Kidney (tissue), 14 donors: ENCODE measurements around the gene HEPHL1. TPM values are rescaled to one million over a fixed set of nuclear protein-coding genes. Genes with fewer than 3 reads are reported as not detected.

Source experiments
- DNase-seq, 5 donors: peaks; one replicate each; pipeline ENCODE4 v3.0.0-alpha.2; 2013 to 2020
- FAIRE-seq: peaks from 2 replicates; lab custom pipeline; 2012; peaks lifted over from hg19 to GRCh38; lab: Jason Lieb, UNC
- H3K27ac ChIP-seq, 2 donors: one replicate each; pipeline ENCODE4 v1.7.0; 2013; ENCODE audit warnings: low read depth in 2 of 2, low read length in 2 of 2, inconsistent platforms in 1 of 2
- H3K27me3 ChIP-seq: one replicate; pipeline ENCODE4 v1.7.1; 2013; ENCODE audit warnings: low read length, inconsistent platforms; ENCODE audit not compliant: control insufficient read depth, insufficient read depth
- H3K36me3 ChIP-seq, 3 donors: one replicate each; pipeline versions ENCODE4 v1.7.0 to v1.7.1; 2013; ENCODE audit warnings: low read length in 3 of 3, control low read depth in 1 of 3, inconsistent platforms in 1 of 3; ENCODE audit not compliant: insufficient read depth in 3 of 3, control insufficient read depth in 2 of 3
- H3K4me1 ChIP-seq, 3 donors: one replicate each; pipeline versions ENCODE4 v1.7.0 to v1.7.1; 2013; ENCODE audit warnings: low read length in 3 of 3, inconsistent platforms in 1 of 3, low read depth in 1 of 3; ENCODE audit not compliant: control insufficient read depth in 2 of 3, insufficient read depth in 2 of 3
- H3K4me3 ChIP-seq, 3 donors: one replicate each; pipeline versions ENCODE4 v1.7.0 to v1.8.1; 2013; ENCODE audit warnings: low read length in 3 of 3, control low read depth in 1 of 3, inconsistent platforms in 1 of 3
- H3K9ac ChIP-seq, 3 donors: one replicate each; pipeline versions ENCODE4 v1.7.0 to v1.7.1; 2013; ENCODE audit warnings: low read length in 3 of 3, control low read depth in 1 of 3, inconsistent platforms in 1 of 3
- H3K9me3 ChIP-seq, 3 donors: one replicate each; pipeline versions ENCODE4 v1.7.0 to v1.7.1; 2013; ENCODE audit warnings: low read length in 3 of 3, control low read depth in 1 of 3, inconsistent platforms in 1 of 3; ENCODE audit not compliant: control insufficient read depth in 2 of 3, insufficient read depth in 1 of 3
- intact Hi-C: fragments of 100-400 bp; cut with DNase I; formaldehyde crosslinking; loops from one replicate; pipeline ENCODE4 v1.11.1; 2022
- polyA plus RNA-seq: library from polyadenylated mRNA; stranded (reverse); fragments of 350-450 nt; fragmentation: Illumina TruSeq; extraction: RNeasy Lipid Tissue Mini Kit (QIAGEN cat#74804); gene quantifications from one replicate; pipeline ENCODE4 v1.2.3, GENCODE V29; 2014; ENCODE audit warnings: low read depth, low replicate concordance; ENCODE audit not compliant: insufficient read depth
- total RNA-seq: library from RNA; stranded (reverse); fragmentation: NEBNext Ultra II Directional; extraction: Animal tissue kit (Norgen Biotek cat#: 25700); gene quantifications from one replicate; pipeline ENCODE4 v1.2.1, GENCODE V29; 2021
- TF ChIP-seq, protein P1 (sequence below): IDR thresholded peaks from 3 replicates; pipeline ENCODE4 v1.5.1; 2012; ENCODE audit warnings: mild to moderate bottlenecking, moderate library complexity, borderline replicate concordance; ENCODE audit not compliant: insufficient read depth; ENCODE audit errors: extremely low read depth
- donor health status: control.
- donor health status: control.
- donor health status: control.
- donor health status: control.
- donor health status: control.
- donor health status: DM: yes; HTN: yes; CAD: no.
- donor health status: Normal renal cell carcinoma (clear cell type).

Gene HEPHL1
- total and polyA plus RNA-seq, 2 donors from 2014 or later: not detected

DNA sequence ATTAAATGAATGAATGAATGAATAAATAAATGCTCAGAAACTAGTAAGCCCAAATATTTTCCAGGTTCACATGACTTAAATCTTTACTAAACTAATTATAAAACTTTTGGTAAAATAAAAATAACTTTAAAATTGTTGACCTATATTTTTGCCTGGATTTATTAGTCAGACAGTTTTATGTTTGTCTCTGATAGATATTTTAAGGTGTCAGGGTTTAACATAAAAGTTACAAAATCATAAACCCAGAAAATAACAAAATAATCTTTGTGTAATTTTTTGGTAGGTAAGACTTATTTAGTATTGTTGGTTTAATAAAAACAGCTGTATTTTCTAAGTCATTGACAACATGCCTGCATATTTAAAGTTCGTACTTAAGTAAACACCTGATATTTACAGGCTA is 27.4 kb upstream of the HEPHL1 start:
- Histone ChIP-seq H3K4me1 (no peaks in the 10 kb centered on the region), H3K27ac (no peak overlapping the region), H3K9me3 (peaks cover 0 to 4% (median 0%) of the 10 kb centered on the region in 3 donors), H3K27me3 (no peaks in the 10 kb centered on the region), H3K36me3 (no peaks in the 10 kb centered on the region), H3K9ac (no peak overlapping the region), H3K4me3 (no peak overlapping the region)
- no peak for DNase-seq
- peak; percentile 23 for FAIRE-seq
- TF ChIP-seq, protein P1, sequence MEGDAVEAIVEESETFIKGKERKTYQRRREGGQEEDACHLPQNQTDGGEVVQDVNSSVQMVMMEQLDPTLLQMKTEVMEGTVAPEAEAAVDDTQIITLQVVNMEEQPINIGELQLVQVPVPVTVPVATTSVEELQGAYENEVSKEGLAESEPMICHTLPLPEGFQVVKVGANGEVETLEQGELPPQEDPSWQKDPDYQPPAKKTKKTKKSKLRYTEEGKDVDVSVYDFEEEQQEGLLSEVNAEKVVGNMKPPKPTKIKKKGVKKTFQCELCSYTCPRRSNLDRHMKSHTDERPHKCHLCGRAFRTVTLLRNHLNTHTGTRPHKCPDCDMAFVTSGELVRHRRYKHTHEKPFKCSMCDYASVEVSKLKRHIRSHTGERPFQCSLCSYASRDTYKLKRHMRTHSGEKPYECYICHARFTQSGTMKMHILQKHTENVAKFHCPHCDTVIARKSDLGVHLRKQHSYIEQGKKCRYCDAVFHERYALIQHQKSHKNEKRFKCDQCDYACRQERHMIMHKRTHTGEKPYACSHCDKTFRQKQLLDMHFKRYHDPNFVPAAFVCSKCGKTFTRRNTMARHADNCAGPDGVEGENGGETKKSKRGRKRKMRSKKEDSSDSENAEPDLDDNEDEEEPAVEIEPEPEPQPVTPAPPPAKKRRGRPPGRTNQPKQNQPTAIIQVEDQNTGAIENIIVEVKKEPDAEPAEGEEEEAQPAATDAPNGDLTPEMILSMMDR: no peak
- intact Hi-C loops: no loop called here

DNA sequence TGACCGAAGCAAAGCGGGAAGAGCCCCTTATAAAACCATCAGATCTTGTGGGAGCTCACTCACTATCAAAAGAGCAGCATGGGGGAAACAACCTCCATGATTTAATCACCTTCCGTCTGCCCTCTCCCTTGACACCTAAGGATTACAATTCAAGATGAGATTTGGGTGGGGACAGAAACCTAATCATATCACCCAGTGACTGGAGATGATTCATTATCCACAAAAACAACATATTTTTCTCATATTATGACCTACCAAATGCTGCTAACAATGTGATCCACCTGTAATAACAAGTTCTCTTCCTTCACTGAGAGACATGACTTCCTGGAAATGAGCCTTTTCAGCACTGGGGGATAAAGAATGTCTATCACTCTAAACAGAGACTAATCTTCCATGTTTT is 23.4 kb upstream of the HEPHL1 start:
- Histone ChIP-seq H3K9ac (no peak overlapping the region), H3K27ac (no peak overlapping the region), H3K4me1 (no peaks in the 10 kb centered on the region), H3K4me3 (no peak overlapping the region), H3K27me3 (no peaks in the 10 kb centered on the region), H3K9me3 (peaks cover 0 to 4% (median 0%) of the 10 kb centered on the region in 3 donors), H3K36me3 (no peaks in the 10 kb centered on the region)
- FAIRE-seq: no peak
- TF ChIP-seq, protein P1: no peak
- intact Hi-C loops: no loop called here
- DNase-seq: no peak

DNA sequence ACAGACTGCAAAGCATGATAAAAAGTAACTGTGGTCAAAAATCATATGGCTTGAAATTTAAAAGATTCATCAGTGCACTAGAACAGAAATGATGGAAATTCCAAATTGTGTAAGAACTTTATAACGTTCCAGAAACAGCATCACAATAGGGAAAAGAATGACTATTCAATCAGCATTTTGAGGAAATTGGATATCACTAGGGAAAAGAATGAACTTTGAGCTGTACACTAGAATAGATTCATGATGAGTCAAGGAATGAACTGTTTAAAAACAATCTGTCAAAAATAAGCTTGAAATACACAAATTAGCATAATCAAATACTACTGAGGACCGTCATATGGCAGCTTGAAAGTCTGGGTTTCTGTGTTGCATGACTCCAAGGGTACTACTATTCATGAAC is 20.5 kb upstream of the HEPHL1 start:
- Histone ChIP-seq H3K9ac (no peak overlapping the region), H3K27me3 (no peaks in the 10 kb centered on the region), H3K27ac (no peak overlapping the region), H3K4me3 (no peak overlapping the region), H3K36me3 (no peaks in the 10 kb centered on the region), H3K4me1 (no peaks in the 10 kb centered on the region), H3K9me3 (no peaks in the 10 kb centered on the region)
- TF ChIP-seq, protein P1: no peak
- FAIRE-seq (no peak), DNase-seq (no peak)
- intact Hi-C loops: no loop called here

DNA sequence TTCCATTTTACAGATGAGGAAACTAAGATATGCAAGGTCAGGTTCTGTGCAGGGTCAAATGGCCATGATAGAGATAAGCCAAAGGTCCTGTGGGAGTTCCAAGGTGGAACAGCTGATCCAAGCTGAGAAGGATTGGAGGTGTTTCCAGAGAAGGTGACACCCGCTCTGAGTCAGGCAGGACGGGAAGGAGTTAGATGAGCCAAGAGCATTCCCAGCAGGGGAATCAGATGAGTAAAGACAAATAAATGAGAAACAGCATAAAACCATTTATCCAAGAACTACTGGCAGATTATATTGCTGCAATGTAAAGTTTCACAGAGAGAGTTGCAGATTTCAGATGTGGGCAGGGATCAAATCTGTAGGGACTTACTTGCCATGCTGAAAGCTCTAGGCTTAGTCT is 18.9 kb upstream of the HEPHL1 start:
- Histone ChIP-seq H3K9me3 (no peaks in the 10 kb centered on the region), H3K36me3 (no peaks in the 10 kb centered on the region), H3K4me3 (no peak overlapping the region), H3K27ac (no peak overlapping the region), H3K27me3 (no peaks in the 10 kb centered on the region), H3K4me1 (no peaks in the 10 kb centered on the region), H3K9ac (no peak overlapping the region)
- TF ChIP-seq, protein P1: no peak
- FAIRE-seq (no peak), DNase-seq (no peak)
- intact Hi-C loops: no loop called here
